ENCODE data around the gene C11orf91. TPM values are rescaled to one million over a fixed set of nuclear protein-coding genes. Genes with fewer than 3 reads are reported as not detected.

The C11orf91 gene
- total and polyA plus RNA-seq, 7 donors = not detected

DNA sequence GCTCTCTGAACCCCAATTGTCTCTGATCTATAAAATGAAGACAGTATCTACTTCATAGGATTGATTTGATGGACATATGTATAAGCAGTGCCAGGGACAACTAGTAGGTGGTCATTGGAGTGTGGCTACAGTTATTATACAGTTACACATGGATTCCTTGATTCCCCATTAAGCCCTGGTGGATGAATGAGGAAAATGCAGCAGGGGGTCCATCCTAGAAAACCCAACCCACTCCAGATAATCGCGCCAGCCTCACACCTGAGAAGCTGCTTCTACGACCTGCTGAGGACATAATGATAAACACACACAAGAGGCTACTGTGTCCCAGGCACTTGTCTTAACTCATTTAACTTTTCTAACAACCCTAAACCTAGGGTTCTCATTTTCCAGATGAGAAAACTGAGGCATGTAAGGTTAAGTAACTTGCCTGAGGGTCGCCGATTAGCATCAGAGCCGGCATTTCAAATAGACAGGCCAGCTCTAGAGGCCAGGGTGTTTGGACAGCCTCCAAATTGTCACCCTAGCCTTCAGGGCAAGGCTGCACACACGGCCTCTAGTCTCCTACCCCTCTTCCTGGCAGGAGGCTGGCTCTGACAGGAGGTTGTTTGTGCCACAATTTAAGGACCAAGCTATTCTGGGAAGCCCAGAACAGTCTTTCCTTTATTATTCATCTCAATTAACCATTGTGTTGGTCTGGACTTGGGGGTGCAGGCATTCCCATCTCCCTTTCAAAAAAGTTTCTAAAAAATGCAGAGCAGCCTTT, 3.8 kb upstream of the C11orf91 start:
- Histone ChIP-seq H3K9me3 (no peaks in the 10 kb centered on the region), H3K4me1 (peaks cover 0 to 28% (median 21%) of the 10 kb centered on the region in 4 donors), H3K27me3 (no peaks in the 10 kb centered on the region), H3K4me3 (no peak overlapping the region), H3K27ac (peak overlapping the region; percentile 39 to 75 (median 42)), H3K36me3 (peaks cover 7 to 37% (median 11%) of the 10 kb centered on the region in 4 donors)
- 80 to 85% methylated on average over 7 of the region's 7 CpGs for WGBS, 2 donors
- TF ChIP-seq POLR2A (IDR thresholded peaks at IDR 0.05) (no peak), EP300 (IDR thresholded peaks at IDR 0.05) (no peak), POLR2AphosphoS5 (IDR thresholded peaks at IDR 0.05) (no peak)
- TF ChIP-seq, protein P1, sequence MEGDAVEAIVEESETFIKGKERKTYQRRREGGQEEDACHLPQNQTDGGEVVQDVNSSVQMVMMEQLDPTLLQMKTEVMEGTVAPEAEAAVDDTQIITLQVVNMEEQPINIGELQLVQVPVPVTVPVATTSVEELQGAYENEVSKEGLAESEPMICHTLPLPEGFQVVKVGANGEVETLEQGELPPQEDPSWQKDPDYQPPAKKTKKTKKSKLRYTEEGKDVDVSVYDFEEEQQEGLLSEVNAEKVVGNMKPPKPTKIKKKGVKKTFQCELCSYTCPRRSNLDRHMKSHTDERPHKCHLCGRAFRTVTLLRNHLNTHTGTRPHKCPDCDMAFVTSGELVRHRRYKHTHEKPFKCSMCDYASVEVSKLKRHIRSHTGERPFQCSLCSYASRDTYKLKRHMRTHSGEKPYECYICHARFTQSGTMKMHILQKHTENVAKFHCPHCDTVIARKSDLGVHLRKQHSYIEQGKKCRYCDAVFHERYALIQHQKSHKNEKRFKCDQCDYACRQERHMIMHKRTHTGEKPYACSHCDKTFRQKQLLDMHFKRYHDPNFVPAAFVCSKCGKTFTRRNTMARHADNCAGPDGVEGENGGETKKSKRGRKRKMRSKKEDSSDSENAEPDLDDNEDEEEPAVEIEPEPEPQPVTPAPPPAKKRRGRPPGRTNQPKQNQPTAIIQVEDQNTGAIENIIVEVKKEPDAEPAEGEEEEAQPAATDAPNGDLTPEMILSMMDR (IDR thresholded peaks at IDR 0.05) = no peak
- intact Hi-C loops (cut with DNase I) = loop anchor here (5.0 kb wide), 1 partner anchor 33 kb away; the partner anchor contains the start of gene CD59
- DNase-seq = no peak

DNA sequence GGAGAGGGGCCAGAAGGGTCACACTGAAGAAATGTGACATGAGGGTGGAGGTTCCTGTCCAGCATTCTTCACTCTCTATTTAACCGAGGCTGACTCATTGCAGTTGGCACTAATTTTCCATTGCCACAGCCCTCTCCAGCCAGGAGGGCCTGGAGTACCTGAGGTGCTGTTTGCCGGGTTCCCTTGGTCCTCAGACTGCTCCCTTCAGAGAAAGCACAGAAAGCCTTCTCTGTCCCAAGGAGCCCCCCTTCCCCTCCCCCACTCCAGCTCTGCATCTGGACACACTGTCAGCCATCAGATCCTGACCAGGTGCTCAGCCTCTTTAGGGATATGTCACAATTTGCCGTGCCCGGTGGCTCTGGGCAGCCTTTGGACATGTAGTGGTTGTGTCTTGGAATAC, 3.2 kb upstream of the C11orf91 start:
- Histone ChIP-seq H3K4me3 (no peak overlapping the region), H3K36me3 (peaks cover 3 to 31% (median 6%) of the 10 kb centered on the region in 4 donors), H3K4me1 (peaks cover 0 to 28% (median 18%) of the 10 kb centered on the region in 4 donors), H3K27me3 (no peaks in the 10 kb centered on the region), H3K9me3 (no peaks in the 10 kb centered on the region), H3K27ac (peak overlapping the region; percentile 39 to 75 (median 42))
- TF ChIP-seq POLR2AphosphoS5 (IDR thresholded peaks at IDR 0.05) = no peak
- TF ChIP-seq, protein P1 (IDR thresholded peaks at IDR 0.05) = no peak
- TF ChIP-seq EP300 (IDR thresholded peaks at IDR 0.05) = no peak
- TF ChIP-seq POLR2A (IDR thresholded peaks at IDR 0.05) = no peak
- 55 to 77% methylated on average over 4 of the region's 4 CpGs for WGBS, 2 donors
- intact Hi-C loops (cut with DNase I) = loop anchor here (5.0 kb wide), 1 partner anchor 34 kb away; the partner anchor contains the start of gene CD59
- no peak for DNase-seq

DNA sequence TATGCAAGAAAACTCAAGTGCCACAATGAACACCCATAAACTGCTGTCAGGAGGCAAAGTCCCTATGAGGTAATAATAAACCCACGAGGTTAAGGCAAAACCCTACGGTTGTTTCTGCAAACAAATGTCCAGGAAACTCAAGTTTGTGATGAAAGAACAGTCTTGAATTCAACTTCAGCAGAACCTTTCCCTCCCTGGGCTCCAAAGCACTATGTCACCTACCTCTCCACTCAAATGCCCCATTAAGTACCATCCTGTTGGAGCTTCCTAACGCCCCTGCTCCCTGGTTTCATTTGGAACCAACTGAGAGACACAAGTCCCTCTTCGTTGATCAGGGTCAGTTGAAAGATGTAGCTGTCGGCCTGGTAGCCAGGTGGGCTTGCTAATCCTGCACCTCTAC, 2.6 kb upstream of the C11orf91 start:
- H3K9me3 ChIP-seq = no peaks in the 10 kb centered on the region
- TF ChIP-seq POLR2AphosphoS5 (IDR thresholded peaks at IDR 0.05) (peak in 2 of 4 donors; percentile 11 to 23), EP300 (IDR thresholded peaks at IDR 0.05) (no peak), POLR2A (IDR thresholded peaks at IDR 0.05) (no peak)
- TF ChIP-seq, protein P1 (IDR thresholded peaks at IDR 0.05) = no peak
- H3K27ac ChIP-seq = peak overlapping the region in 2 of 4 donors; percentile 75
- H3K36me3 ChIP-seq = peaks cover 0 to 26% (median 5%) of the 10 kb centered on the region in 4 donors
- H3K4me3 ChIP-seq = no peak overlapping the region
- 21 to 73% methylated on average over 5 of the region's 5 CpGs for WGBS, 2 donors
- H3K27me3 ChIP-seq = no peaks in the 10 kb centered on the region
- intact Hi-C loops (cut with DNase I) = loop anchor here (5.0 kb wide), 1 partner anchor 34 kb away; the partner anchor contains the start of gene CD59
- peaks cover 0 to 28% (median 17%) of the 10 kb centered on the region in 4 donors for H3K4me1 ChIP-seq
- DNase-seq = no peak

DNA sequence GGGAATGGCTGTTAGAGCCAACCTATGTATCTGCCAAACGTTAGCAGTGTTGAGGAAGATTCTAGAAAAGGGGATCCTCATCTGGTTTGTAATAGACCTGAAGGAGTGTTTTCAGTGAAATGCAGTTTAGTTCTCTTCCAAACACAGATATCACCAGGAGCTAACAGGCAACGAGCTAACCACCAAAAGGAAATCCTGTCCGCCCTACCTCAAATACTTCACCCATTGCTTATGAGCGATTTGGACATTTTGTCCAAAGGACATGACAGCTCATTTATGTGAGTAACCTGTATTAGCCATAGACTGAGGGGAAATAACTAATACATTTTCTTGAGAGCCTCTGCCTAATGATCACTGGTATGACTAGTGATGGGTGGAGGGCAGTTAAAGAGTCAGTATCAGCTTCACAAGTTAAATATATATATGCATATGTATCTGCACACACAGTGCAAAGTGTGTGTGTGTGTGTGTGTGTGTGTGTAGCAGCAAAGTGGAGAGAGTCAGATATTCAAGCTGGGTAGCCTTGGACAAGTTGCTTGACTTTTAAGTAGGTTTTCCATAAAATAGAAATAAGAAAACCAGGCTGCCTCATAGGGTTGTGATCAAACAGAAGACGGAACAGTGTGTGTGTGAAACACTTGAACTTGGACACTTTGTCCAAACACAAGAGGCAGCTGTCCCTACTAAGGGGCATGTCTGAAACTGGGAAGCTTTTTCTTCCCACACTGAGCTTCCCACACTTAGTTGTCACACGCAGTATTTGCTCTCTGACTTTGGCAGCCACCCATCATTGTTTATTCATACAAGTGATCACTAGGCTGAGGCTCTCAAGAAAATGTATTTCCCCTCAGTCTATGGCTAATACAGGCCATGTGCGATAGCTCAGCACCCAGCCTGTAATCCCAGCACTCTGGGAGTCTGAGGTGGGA, 940 bp upstream of the C11orf91 start:
- no peak for DNase-seq
- H3K27ac ChIP-seq = peak overlapping the region; percentile 53 to 75 (median 74)
- TF ChIP-seq EP300 (IDR thresholded peaks at IDR 0.05) = peak in 1 of 4 donors; percentile 24
- TF ChIP-seq POLR2AphosphoS5 (IDR thresholded peaks at IDR 0.05) = peak in 3 of 4 donors; percentile 43 to 55 (median 55)
- TF ChIP-seq, protein P1 (IDR thresholded peaks at IDR 0.05) = no peak
- H3K4me3 ChIP-seq = peak overlapping the region; percentile 47 to 64 (median 60)
- no peaks in the 10 kb centered on the region for H3K27me3 ChIP-seq
- 10 to 27% methylated on average over 7 of the region's 7 CpGs for WGBS, 2 donors
- H3K9me3 ChIP-seq = no peaks in the 10 kb centered on the region
- intact Hi-C loops (cut with DNase I) = loop anchor here (5.0 kb wide), 1 partner anchor 36 kb away; the partner anchor contains the start of gene CD59
- peaks cover 0 to 12% (median 0%) of the 10 kb centered on the region in 4 donors for H3K36me3 ChIP-seq
- H3K4me1 ChIP-seq = peaks cover 0 to 27% (median 17%) of the 10 kb centered on the region in 4 donors
